Neural progenitor cell (in vitro differentiated cells): ENCODE data around the gene EFCC1.

ENCODE experiments used
- CTCF ChIP-seq: fragments of 200-600 bp; sonication (generic); IDR thresholded peaks from 2 replicates; pipeline ENCODE4 v1.5.1; 2017; ENCODE audit warnings: antibody characterized with exemption, mild to moderate bottlenecking
- EZH2 ChIP-seq: fragments of 200-600 bp; sonication (generic); IDR thresholded peaks from 2 replicates; pipeline ENCODE4 v1.6.1; 2017; ENCODE audit warnings: antibody characterized with exemption, mild to moderate bottlenecking, moderate library complexity
- EZH2phosphoT487 ChIP-seq: fragments of 200-600 bp; sonication (generic); IDR thresholded peaks from 2 replicates; pipeline ENCODE4 v1.6.1; 2017; ENCODE audit warnings: antibody characterized with exemption

- TF ChIP-seq EZH2phosphoT487 (no peak), CTCF (no peak), EZH2 (no peak)
Observed at GRCh38 chr3:128998561-128998960, 2.5 kb upstream of the EFCC1 start.
